Smooth muscle cell (in vitro differentiated cells): ENCODE results near the gene EPHA6. TPM values are rescaled to one million over a fixed set of nuclear protein-coding genes. Genes with fewer than 3 reads are reported as not detected.

Experiments
- DNase-seq: peaks from one replicate; lab custom pipeline; 2025; ENCODE audit not compliant: unreplicated experiment; lab: John Stamatoyannopoulos, UW
- H2AFZ ChIP-seq: fragments of 200-600 bp; sonication (generic); 2 replicates; pipeline ENCODE4 v1.6.0; 2016; ENCODE audit warnings: antibody characterized with exemption, low read depth, mild to moderate bottlenecking
- H3F3A ChIP-seq: fragments of 200-600 bp; sonication (generic); 2 replicates; pipeline ENCODE4 v1.6.0; 2017; ENCODE audit warnings: antibody characterized with exemption, low read depth
- H3K27ac ChIP-seq: fragments of 200-600 bp; sonication (generic); 2 replicates; pipeline ENCODE4 v1.5.1; 2016; ENCODE audit warnings: low read depth, mild to moderate bottlenecking
- H3K27me3 ChIP-seq: fragments of 200-600 bp; sonication (generic); 2 replicates; pipeline ENCODE4 v1.6.1; 2016; ENCODE audit warnings: low read depth, mild to moderate bottlenecking
- H3K36me3 ChIP-seq: fragments of 200-600 bp; sonication (generic); 2 replicates; pipeline ENCODE4 v1.5.1; 2016; ENCODE audit warnings: low read depth
- H3K4me1 ChIP-seq: fragments of 200-600 bp; sonication (generic); 2 replicates; pipeline ENCODE4 v1.5.1; 2016; ENCODE audit warnings: low read depth
- H3K4me2 ChIP-seq: fragments of 200-600 bp; sonication (generic); 2 replicates; pipeline ENCODE4 v1.6.0; 2016; ENCODE audit warnings: mild to moderate bottlenecking
- H3K4me3 ChIP-seq: fragments of 200-600 bp; sonication (generic); 2 replicates; pipeline ENCODE4 v1.5.1; 2016; ENCODE audit warnings: mild to moderate bottlenecking
- H3K79me2 ChIP-seq: fragments of 200-600 bp; sonication (generic); 2 replicates; pipeline ENCODE4 v1.6.0; 2016; ENCODE audit warnings: low read depth, mild to moderate bottlenecking
- H3K9ac ChIP-seq: fragments of 200-600 bp; sonication (generic); 2 replicates; pipeline ENCODE4 v1.6.0; 2016; ENCODE audit warnings: low read depth
- H3K9me3 ChIP-seq: fragments of 200-600 bp; sonication (generic); replicated peaks from 2 replicates; pipeline ENCODE4 v1.5.1; 2016; ENCODE audit warnings: low read depth
- H4K20me1 ChIP-seq: fragments of 200-600 bp; sonication (generic); 2 replicates; pipeline ENCODE4 v1.6.0; 2016; ENCODE audit warnings: low read depth
- CTCF ChIP-seq: fragments of 200-600 bp; sonication (generic); IDR thresholded peaks from 2 replicates; pipeline ENCODE4 v1.5.1; 2017; ENCODE audit warnings: borderline replicate concordance, mild to moderate bottlenecking, antibody characterized with exemption; ENCODE audit not compliant: insufficient read depth, poor library complexity, severe bottlenecking
- WGBS: methylation state at CpG from one replicate; pipeline ENCODE4 v1.1.7; 2016; ENCODE audit warnings: low lambda C conversion rate; 5-methylcytosine and 5-hydroxymethylcytosine counted together
- polyA plus RNA-seq: library from polyadenylated mRNA; unstranded; fragments of >200 nt; fragmentation: Nextera tagmentation; extraction: Ambion mirVana; gene quantifications from 2 replicates; pipeline ENCODE4 v1.2.1, GENCODE V29; 2016
- total RNA-seq: library from RNA; depleted of rRNA; stranded (reverse); fragments of >200 nt; gene quantifications from 2 replicates; pipeline ENCODE4 v1.2.3, GENCODE V29; 2014

Gene EPHA6
- total and polyA plus RNA-seq, 2 experiments from 2014 or later: 0.36 to 0.51 TPM

GRCh38 chr3:97425002-97425401 lies 610.6 kb downstream of the EPHA6 start:
- no peak for TF ChIP-seq CTCF
- no peaks in the 10 kb centered on the region for H3K79me2 ChIP-seq
- no peaks in the 10 kb centered on the region for H3F3A ChIP-seq
- DNase-seq: no peak
- no peaks in the 10 kb centered on the region for H3K27me3 ChIP-seq
- no peaks in the 10 kb centered on the region for H4K20me1 ChIP-seq
- H3K36me3 ChIP-seq: no peaks in the 10 kb centered on the region
- H3K9me3 ChIP-seq: no peaks in the 10 kb centered on the region
- no peak overlapping the region for H3K27ac ChIP-seq
- H3K9ac ChIP-seq: no peak overlapping the region
- H3K4me1 ChIP-seq: no peaks in the 10 kb centered on the region
- no peak overlapping the region for H3K4me2 ChIP-seq
- H2AFZ ChIP-seq: no peak overlapping the region
- 93% methylated on average over 6 of the region's 6 CpGs for WGBS
- no peak overlapping the region for H3K4me3 ChIP-seq

GRCh38 chr3:97430601-97431000 lies 616.2 kb downstream of the EPHA6 start:
- no peak for TF ChIP-seq CTCF
- no peaks in the 10 kb centered on the region for H3F3A ChIP-seq
- H3K27me3 ChIP-seq: no peaks in the 10 kb centered on the region
- H3K4me1 ChIP-seq: no peaks in the 10 kb centered on the region
- H3K79me2 ChIP-seq: no peaks in the 10 kb centered on the region
- DNase-seq: no peak
- H4K20me1 ChIP-seq: no peaks in the 10 kb centered on the region
- no peak overlapping the region for H3K4me2 ChIP-seq
- no peak overlapping the region for H3K27ac ChIP-seq
- H3K9me3 ChIP-seq: no peaks in the 10 kb centered on the region
- WGBS: 57% methylated on average over 2 of the region's 2 CpGs
- H3K36me3 ChIP-seq: no peaks in the 10 kb centered on the region
- H3K9ac ChIP-seq: no peak overlapping the region
- no peak overlapping the region for H2AFZ ChIP-seq
- H3K4me3 ChIP-seq: no peak overlapping the region

GRCh38 chr3:97432914-97433313 lies 618.5 kb downstream of the EPHA6 start:
- H3K4me1 ChIP-seq: no peaks in the 10 kb centered on the region
- no peaks in the 10 kb centered on the region for H3K27me3 ChIP-seq
- no peak overlapping the region for H3K27ac ChIP-seq
- no peak for DNase-seq
- H3K36me3 ChIP-seq: no peaks in the 10 kb centered on the region
- no peak overlapping the region for H2AFZ ChIP-seq
- no peaks in the 10 kb centered on the region for H3K9me3 ChIP-seq
- H3K4me2 ChIP-seq: no peak overlapping the region
- no peak for TF ChIP-seq CTCF
- no peaks in the 10 kb centered on the region for H4K20me1 ChIP-seq
- no peaks in the 10 kb centered on the region for H3K79me2 ChIP-seq
- no peak overlapping the region for H3K4me3 ChIP-seq
- H3K9ac ChIP-seq: no peak overlapping the region
- H3F3A ChIP-seq: no peaks in the 10 kb centered on the region
- 66% methylated on average over 2 of the region's 2 CpGs for WGBS

- Histone ChIP-seq H3K4me2 (no peak overlapping the region), H3K4me3 (no peak overlapping the region), H3K4me1 (no peaks in the 10 kb centered on the region), H3K27ac (no peak overlapping the region), H3K36me3 (no peaks in the 10 kb centered on the region), H4K20me1 (no peaks in the 10 kb centered on the region), H3K79me2 (no peaks in the 10 kb centered on the region), H3K27me3 (no peaks in the 10 kb centered on the region), H3K9me3 (no peaks in the 10 kb centered on the region), H3K9ac (no peak overlapping the region), H3F3A (no peaks in the 10 kb centered on the region), H2AFZ (no peak overlapping the region)
- no peak for DNase-seq
- TF ChIP-seq CTCF: no peak
- WGBS: 93% methylated on average over 1 of the region's 1 CpG
These were observed 623.7 kb downstream of the EPHA6 start for GRCh38 chr3:97438131-97438530.
